ENCODE measurements around the gene LIFR.

GRCh38 chr5:38462976-38463633 lies 93.3 kb downstream of the LIFR start:
- TF ChIP-seq CTCF (IDR thresholded peaks at IDR 0.05; ENCODE audit: insufficient read depth, low read depth, low read length) (no peak), EZH2 (IDR thresholded peaks at IDR 0.05; ENCODE audit: insufficient read depth, low read length) (no peak)
